ENCODE measurements around the gene HPX.

HPX gene, protein sequence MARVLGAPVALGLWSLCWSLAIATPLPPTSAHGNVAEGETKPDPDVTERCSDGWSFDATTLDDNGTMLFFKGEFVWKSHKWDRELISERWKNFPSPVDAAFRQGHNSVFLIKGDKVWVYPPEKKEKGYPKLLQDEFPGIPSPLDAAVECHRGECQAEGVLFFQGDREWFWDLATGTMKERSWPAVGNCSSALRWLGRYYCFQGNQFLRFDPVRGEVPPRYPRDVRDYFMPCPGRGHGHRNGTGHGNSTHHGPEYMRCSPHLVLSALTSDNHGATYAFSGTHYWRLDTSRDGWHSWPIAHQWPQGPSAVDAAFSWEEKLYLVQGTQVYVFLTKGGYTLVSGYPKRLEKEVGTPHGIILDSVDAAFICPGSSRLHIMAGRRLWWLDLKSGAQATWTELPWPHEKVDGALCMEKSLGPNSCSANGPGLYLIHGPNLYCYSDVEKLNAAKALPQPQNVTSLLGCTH

DNA sequence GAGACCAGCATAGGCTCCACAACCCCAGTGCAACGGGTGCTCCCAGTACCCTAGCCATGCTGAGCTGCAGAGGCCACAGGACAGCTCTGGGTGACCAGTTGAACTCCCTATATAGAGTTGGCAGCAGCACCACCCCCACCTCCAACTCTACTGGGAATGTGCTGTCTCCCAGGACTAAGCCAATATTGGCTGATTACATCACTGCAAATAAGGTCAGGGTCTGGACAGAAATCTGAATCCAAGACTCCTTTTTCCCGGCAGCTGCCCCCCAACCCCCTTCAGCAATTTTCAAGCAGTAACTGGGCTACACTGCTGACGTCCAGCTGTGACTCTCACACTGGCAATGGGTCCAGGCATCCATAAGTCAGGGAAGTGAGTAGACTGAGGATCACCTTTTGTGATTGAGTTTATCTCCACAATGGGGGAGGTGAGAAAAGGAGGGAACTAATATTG is at the start of gene HPX:
Gene HPX, minus strand, starts transcription at position 82 of the 453 bp plus-strand sequence. Its CDS starts 24 bp downstream, at position 58.
- no peak within 1 kb of the TSS for H3K9ac ChIP-seq (ENCODE audit: insufficient read length)
- H3K9me3 ChIP-seq (ENCODE audit: low read depth, low read length) = no peaks in the 10 kb centered on the region
- H3K4me3 ChIP-seq = no peak within 1 kb of the TSS
- DNase-seq (ENCODE audit: low read depth, low spot score) = no peak
- TF ChIP-seq POLR2AphosphoS5 (IDR thresholded peaks at IDR 0.05; ENCODE audit: borderline replicate concordance, low read depth, low read length) = no peak
- no peak for TF ChIP-seq FOXP2 (optimal IDR thresholded peaks at IDR 0.05; ENCODE audit: control extremely low read depth, extremely low read length, insufficient read depth)
- TF ChIP-seq EZH2 (IDR thresholded peaks at IDR 0.05) = no peak
- H3K27ac ChIP-seq = no peak within 1 kb of the TSS
- no peaks in the 10 kb centered on the region for H3K36me3 ChIP-seq (ENCODE audit: insufficient read depth, low read length)

DNA sequence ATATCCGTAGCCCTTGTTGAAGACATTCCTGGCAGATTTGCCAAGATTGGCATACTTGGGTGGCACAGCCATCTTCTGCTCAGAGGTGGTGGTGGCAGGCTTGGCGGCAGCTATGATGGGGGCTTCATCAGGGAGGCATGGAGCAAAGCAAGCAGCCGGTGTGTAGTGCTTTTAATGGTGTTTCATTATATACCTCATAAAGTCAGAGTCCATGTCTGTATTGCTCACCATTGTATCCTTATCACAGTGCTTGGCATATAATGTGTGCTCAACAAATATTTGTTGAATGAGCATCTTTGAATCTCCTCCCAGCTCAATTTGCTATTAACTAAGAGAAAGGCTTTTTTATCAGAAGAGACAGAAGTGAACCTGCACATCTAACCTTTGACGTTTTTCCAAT is 48.5 kb upstream of the HPX start:
- H3K27ac ChIP-seq = no peak overlapping the region
- DNase-seq (ENCODE audit: low read depth, low spot score) = no peak
- peaks cover 74% of the 10 kb centered on the region for H3K36me3 ChIP-seq (ENCODE audit: insufficient read depth, low read length)
- no peak overlapping the region for H3K4me3 ChIP-seq
- no peak overlapping the region for H3K9ac ChIP-seq (ENCODE audit: insufficient read length)
- H3K9me3 ChIP-seq (ENCODE audit: low read depth, low read length) = no peaks in the 10 kb centered on the region
- TF ChIP-seq EZH2 (IDR thresholded peaks at IDR 0.05) (no peak), POLR2AphosphoS5 (IDR thresholded peaks at IDR 0.05; ENCODE audit: borderline replicate concordance, low read depth, low read length) (no peak), FOXP2 (optimal IDR thresholded peaks at IDR 0.05; ENCODE audit: control extremely low read depth, extremely low read length, insufficient read depth) (no peak)

DNA sequence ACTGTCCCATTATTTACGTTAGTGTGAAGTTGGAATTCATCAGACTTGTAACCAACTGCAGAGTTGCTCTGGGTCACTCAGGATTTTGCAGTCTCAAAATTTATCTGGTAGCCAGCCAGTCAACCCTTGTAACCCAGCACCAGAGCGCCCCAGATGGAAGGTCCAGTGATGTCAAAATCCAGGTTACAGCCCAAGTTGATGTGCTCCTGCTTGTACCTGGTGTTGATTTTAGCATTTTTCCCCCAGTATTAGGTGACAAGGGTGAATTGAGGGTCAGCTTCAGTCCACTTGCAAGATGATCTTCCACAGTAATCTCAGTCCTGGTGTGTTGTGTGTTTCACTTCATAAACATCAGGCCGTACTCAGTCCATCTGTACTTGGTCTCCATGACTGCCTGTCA is 48.0 kb upstream of the HPX start:
- peaks cover 77% of the 10 kb centered on the region for H3K36me3 ChIP-seq (ENCODE audit: insufficient read depth, low read length)
- H3K9ac ChIP-seq (ENCODE audit: insufficient read length) = no peak overlapping the region
- H3K4me3 ChIP-seq = no peak overlapping the region
- no peak for DNase-seq (ENCODE audit: low read depth, low spot score)
- TF ChIP-seq EZH2 (IDR thresholded peaks at IDR 0.05) = no peak
- TF ChIP-seq FOXP2 (optimal IDR thresholded peaks at IDR 0.05; ENCODE audit: control extremely low read depth, extremely low read length, insufficient read depth) = no peak
- no peak for TF ChIP-seq POLR2AphosphoS5 (IDR thresholded peaks at IDR 0.05; ENCODE audit: borderline replicate concordance, low read depth, low read length)
- no peak overlapping the region for H3K27ac ChIP-seq
- no peaks in the 10 kb centered on the region for H3K9me3 ChIP-seq (ENCODE audit: low read depth, low read length)

DNA sequence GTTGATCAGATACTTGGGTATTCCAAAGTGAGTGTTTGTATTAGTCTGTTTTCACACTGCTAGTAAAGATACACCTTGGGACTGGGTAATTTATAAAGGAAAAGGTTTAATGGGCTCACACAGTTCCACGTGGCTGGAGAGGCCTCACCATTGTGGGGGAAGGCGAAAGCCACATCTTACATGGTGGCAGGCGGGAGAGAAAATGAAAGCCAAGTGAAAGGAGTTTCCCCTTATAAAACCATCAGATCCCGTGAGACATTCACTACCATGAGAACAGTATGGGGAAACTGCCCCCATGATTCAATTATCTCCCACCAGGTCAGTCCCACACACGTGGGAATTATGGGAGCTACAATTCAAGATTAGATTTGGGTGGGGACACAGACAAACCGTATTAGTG is 47.6 kb upstream of the HPX start:
- TF ChIP-seq POLR2AphosphoS5 (IDR thresholded peaks at IDR 0.05; ENCODE audit: borderline replicate concordance, low read depth, low read length) = no peak
- no peak for TF ChIP-seq EZH2 (IDR thresholded peaks at IDR 0.05)
- TF ChIP-seq FOXP2 (optimal IDR thresholded peaks at IDR 0.05; ENCODE audit: control extremely low read depth, extremely low read length, insufficient read depth) = no peak
- H3K4me3 ChIP-seq = no peak overlapping the region
- H3K27ac ChIP-seq = no peak overlapping the region
- DNase-seq (ENCODE audit: low read depth, low spot score) = no peak
- H3K9me3 ChIP-seq (ENCODE audit: low read depth, low read length) = no peaks in the 10 kb centered on the region
- H3K36me3 ChIP-seq (ENCODE audit: insufficient read depth, low read length) = peaks cover 78% of the 10 kb centered on the region
- H3K9ac ChIP-seq (ENCODE audit: insufficient read length) = no peak overlapping the region

DNA sequence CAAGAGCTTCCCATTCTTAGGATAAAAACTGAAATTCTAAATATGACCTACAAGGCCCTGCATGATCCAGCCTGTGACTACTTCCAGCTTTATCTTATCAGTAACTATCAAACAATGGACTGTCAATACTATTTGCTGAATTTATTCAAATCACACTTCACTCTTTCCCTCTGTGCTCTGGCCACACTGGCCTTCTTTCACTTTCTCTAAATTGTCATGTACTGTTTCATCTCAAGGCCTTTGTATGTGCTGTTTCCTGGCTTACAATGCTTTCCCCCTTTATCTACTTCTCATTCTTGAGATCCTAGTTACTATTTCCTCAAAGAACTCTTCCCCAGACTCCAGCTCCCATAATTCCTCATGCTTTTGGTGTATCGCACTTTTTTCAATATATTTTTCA is 46.2 kb upstream of the HPX start:
- no peak for DNase-seq (ENCODE audit: low read depth, low spot score)
- Histone ChIP-seq H3K36me3 (ENCODE audit: insufficient read depth, low read length) (peaks cover 82% of the 10 kb centered on the region), H3K27ac (no peak overlapping the region), H3K9me3 (ENCODE audit: low read depth, low read length) (no peaks in the 10 kb centered on the region), H3K4me3 (no peak overlapping the region), H3K9ac (ENCODE audit: insufficient read length) (no peak overlapping the region)
- TF ChIP-seq FOXP2 (optimal IDR thresholded peaks at IDR 0.05; ENCODE audit: control extremely low read depth, extremely low read length, insufficient read depth) (no peak), POLR2AphosphoS5 (IDR thresholded peaks at IDR 0.05; ENCODE audit: borderline replicate concordance, low read depth, low read length) (no peak), EZH2 (IDR thresholded peaks at IDR 0.05) (no peak)

DNA sequence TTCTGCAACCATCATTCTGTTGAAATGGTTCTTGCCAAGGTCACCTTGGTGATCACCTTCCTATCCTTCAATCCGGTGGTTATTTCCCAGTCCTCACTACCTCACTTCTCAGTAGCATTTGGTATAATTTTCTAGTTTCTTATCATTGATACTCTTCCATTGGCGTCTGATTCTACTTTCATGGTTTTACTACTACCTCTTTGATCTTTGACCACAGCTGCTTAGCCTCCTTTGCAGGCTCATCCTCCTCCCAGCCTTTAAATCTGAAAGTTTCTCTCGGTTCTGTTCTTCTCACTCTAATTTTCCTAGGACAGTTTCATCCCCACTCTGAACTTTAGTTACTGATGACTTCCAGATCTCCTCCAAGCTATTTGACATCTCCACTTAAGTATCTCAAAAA is 45.5 kb upstream of the HPX start:
- TF ChIP-seq EZH2 (IDR thresholded peaks at IDR 0.05) (no peak), POLR2AphosphoS5 (IDR thresholded peaks at IDR 0.05; ENCODE audit: borderline replicate concordance, low read depth, low read length) (no peak), FOXP2 (optimal IDR thresholded peaks at IDR 0.05; ENCODE audit: control extremely low read depth, extremely low read length, insufficient read depth) (no peak)
- Histone ChIP-seq H3K4me3 (no peak overlapping the region), H3K36me3 (ENCODE audit: insufficient read depth, low read length) (peaks cover 77% of the 10 kb centered on the region), H3K27ac (no peak overlapping the region), H3K9ac (ENCODE audit: insufficient read length) (no peak overlapping the region), H3K9me3 (ENCODE audit: low read depth, low read length) (no peaks in the 10 kb centered on the region)
- no peak for DNase-seq (ENCODE audit: low read depth, low spot score)

DNA sequence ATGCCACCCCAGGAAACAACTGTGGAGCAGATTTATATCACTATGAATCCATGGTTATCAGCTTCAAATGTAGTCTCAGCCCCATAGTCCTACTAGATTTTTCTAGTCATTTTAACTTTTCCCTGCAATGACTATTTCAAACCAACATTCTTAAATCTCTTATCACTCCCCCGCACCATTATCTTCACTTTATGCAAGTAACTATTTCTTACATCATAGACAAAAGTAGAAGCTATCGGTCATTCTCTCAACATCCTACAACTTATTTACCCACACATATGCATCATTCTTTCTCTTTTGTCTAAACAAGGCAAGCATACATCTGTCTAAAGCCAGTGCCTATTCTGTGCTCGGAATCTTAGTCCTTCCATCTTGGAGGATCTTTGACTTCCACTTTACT is 44.9 kb upstream of the HPX start:
- Histone ChIP-seq H3K9me3 (ENCODE audit: low read depth, low read length) (no peaks in the 10 kb centered on the region), H3K27ac (no peak overlapping the region), H3K4me3 (no peak overlapping the region), H3K36me3 (ENCODE audit: insufficient read depth, low read length) (peaks cover 77% of the 10 kb centered on the region), H3K9ac (ENCODE audit: insufficient read length) (no peak overlapping the region)
- no peak for DNase-seq (ENCODE audit: low read depth, low spot score)
- TF ChIP-seq EZH2 (IDR thresholded peaks at IDR 0.05) = no peak
- TF ChIP-seq POLR2AphosphoS5 (IDR thresholded peaks at IDR 0.05; ENCODE audit: borderline replicate concordance, low read depth, low read length) = no peak
- TF ChIP-seq FOXP2 (optimal IDR thresholded peaks at IDR 0.05; ENCODE audit: control extremely low read depth, extremely low read length, insufficient read depth) = no peak

DNA sequence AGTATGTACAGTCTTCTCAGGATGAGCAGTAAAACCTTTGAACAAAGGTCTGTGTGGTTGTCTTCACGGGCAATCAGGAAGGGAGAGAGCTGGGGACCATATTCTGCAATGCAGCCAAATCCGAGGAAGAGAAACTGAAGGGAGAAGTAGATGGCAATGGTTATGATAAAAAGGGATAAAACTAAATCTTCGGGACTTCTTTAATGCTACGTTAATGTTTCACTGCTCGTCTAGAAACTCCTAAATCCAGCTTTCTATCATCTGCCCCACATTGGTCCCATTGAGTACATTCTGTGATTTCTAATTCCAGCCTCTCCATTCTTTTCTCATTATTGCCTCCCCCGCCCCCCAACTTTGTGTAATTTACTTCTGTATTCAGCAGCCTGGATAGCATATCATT is 42.2 kb upstream of the HPX start:
- no peaks in the 10 kb centered on the region for H3K9me3 ChIP-seq (ENCODE audit: low read depth, low read length)
- no peak for DNase-seq (ENCODE audit: low read depth, low spot score)
- H3K9ac ChIP-seq (ENCODE audit: insufficient read length) = peak overlapping the region; percentile 87
- H3K4me3 ChIP-seq = peak overlapping the region; percentile 98; the same call in 1 of the 2 replicates
- no peak for TF ChIP-seq POLR2AphosphoS5 (IDR thresholded peaks at IDR 0.05; ENCODE audit: borderline replicate concordance, low read depth, low read length)
- TF ChIP-seq FOXP2 (optimal IDR thresholded peaks at IDR 0.05; ENCODE audit: control extremely low read depth, extremely low read length, insufficient read depth) = no peak
- TF ChIP-seq EZH2 (IDR thresholded peaks at IDR 0.05) = no peak
- H3K27ac ChIP-seq = no peak overlapping the region
- peaks cover 77% of the 10 kb centered on the region for H3K36me3 ChIP-seq (ENCODE audit: insufficient read depth, low read length)

Measured in SK-N-MC (cell line).